NK-92 (cell line): Measurements from ENCODE around the gene KCNH6.

Source experiments
- DNase-seq: peaks from one replicate; lab custom pipeline; 2025; ENCODE audit not compliant: unreplicated experiment; lab: John Stamatoyannopoulos, UW

The KCNH6 gene

DNA sequence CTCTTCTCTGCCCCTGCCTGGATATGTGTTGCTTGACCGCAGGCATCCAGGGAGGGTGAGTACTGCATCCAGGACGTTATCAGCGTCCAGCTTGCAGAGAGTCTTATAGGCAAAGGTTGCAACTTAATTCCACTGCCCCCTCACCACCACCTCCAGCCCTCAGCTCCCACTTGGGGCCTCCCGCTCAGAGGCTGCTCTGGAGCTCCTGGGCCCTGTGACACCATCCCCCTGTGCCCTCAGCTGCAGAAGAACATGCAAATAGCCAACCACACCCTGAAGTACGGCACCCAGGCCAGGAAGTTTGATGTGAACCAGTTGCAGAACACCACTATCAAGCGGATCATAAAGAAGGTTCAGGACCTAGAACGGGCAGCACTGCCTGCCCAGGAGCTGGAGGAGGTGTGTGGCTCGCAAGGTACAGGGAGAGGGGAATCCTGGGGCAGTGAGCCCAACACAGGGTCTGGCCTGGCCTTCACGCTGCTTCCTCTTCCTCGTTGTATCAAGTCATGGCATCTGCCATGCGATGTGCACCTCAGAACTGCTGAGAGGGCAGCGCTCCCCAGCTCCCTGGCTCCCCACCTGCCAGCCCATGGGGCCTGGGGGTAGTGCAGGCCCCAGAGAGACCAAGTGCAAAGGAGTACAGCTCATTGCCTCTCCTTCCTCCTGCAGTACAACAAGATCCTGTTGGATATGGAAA is 36.7 kb upstream of the KCNH6 start:
- DNase-seq: no peak

DNA sequence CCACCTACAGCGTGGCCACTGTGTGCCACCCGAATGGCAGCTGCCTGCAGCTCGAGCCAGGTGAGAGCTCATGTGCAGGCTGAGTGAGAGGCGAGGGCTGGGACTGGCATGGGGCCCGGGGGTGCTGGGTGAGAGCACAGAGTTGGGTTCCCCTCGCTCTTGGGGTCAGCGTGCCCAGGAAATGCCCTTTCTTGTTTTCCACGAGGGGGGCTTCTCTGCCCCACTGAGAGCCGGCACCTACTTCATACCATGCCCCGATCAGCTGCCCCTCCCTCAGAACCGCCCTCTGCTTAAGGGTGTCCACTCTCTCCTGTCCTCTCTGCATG is 36.2 kb upstream of the KCNH6 start:
- DNase-seq: no peak

DNA sequence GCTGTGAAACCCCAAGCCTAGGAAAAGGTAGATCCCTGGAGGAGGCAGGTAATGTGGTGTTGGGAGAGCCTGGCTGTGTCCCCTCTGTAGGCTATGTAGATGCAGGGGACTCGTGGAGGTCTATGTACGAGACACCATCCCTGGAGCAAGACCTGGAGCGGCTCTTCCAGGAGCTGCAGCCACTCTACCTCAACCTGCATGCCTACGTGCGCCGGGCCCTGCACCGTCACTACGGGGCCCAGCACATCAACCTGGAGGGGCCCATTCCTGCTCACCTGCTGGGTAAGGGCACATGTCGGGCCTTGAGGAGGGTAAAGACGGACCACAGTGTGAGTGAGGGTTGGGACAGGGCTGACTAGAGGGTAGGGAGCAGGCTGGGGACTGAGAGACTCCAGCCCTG is 34.3 kb upstream of the KCNH6 start:
- no peak for DNase-seq

DNA sequence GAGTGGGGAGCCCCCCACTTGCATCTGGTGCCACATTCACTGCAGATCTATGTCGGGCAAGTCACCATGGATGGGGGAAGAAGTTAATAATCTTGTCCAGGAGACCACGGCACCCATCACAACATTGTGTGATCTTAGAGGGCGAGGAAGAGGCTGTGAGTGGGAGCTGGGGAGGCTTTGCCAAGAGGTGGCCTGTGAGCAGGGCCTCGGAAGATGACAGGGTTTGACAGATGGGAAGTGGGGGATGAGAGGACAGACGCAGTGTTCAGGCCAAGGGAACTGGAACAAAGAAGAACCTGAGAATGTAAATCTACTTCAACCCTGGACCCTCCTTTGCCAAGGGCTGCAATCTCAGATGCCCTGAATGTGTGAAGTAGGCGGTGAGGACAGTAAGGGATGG is 33.9 kb upstream of the KCNH6 start:
- no peak for DNase-seq

- no peak for DNase-seq
Measured at GRCh38 chr17:63490329-63490728, 32.8 kb upstream of the KCNH6 start.

GRCh38 chr17:63490858-63491400 is 32.2 kb upstream of the KCNH6 start:
- DNase-seq: no peak

DNA sequence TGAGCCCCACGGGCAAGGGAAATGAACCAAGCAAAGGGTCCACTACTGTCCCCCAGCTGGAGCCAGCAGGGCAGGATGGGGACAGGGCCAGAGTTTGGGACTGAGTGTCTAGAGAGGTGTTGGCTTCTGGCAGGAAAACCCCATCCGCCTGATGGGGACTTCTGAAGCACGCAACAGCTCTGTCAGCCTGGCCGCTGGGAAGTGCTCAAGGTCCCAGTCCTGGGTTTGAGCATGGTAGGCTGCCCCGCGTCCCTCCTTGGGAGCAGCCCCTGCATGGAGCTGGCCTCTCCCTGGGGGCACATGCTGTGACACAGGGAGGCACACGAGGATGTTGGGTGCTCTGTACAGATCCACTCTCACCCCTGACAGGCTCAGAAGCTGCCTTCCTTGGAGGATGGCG is 31.7 kb upstream of the KCNH6 start:
- no peak for DNase-seq

GRCh38 chr17:63491977-63492618 is 31.1 kb upstream of the KCNH6 start:
- no peak for DNase-seq

DNA sequence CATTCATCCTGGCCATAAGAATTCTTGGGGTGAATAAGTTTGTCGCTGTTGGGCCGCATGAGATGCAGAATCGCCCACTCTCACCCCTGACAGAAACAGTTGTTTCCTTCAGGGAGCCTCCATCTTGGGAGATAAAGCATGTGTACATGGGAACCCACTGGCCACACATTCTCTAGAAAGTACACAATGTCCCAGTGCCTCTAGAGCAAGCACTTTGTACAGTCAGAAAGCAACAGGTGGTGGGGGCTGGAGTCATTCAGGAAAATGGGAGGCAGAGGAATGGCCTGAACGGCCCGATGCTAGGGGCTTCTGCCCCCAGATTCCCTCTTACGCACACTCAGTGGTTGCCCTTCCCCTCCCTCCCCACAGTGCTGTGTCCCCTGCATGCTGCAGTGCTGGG is 30.2 kb upstream of the KCNH6 start:
- no peak for DNase-seq

DNA sequence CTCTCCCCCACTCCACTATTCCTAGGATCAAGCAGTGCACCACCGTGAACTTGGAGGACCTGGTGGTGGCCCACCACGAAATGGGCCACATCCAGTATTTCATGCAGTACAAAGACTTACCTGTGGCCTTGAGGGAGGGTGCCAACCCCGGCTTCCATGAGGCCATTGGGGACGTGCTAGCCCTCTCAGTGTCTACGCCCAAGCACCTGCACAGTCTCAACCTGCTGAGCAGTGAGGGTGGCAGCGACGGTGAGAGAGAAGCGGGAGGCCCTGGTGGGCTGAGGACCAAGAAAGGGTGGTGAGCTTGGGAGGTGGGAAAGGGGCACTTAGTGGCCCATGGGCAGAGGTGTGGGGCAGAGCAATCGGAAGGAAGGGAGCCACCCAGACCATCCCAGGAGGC is 29.7 kb upstream of the KCNH6 start:
- no peak for DNase-seq

- no peak for DNase-seq
Measured at GRCh38 chr17:63494300-63494928, 28.7 kb upstream of the KCNH6 start.

DNA sequence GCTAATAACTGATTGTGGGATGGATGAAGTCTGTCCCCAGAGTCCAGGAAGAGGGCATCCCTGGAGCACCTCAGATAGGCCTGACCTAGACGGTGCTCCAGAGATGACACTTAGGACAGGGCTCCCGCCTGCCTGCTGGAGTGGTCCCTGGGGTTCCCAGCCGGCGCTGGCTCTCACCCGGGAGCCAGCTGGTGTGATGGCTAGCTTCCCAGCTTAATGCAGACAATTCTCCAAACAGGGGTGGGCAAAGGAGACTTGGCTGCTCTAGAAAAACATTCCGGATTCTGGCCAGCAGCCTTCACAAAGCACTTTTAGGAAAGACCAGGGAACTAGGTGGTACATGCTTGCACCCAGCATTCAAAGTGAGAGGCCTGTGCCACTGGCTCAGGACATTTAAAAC is 27.7 kb upstream of the KCNH6 start:
- no peak for DNase-seq

DNA sequence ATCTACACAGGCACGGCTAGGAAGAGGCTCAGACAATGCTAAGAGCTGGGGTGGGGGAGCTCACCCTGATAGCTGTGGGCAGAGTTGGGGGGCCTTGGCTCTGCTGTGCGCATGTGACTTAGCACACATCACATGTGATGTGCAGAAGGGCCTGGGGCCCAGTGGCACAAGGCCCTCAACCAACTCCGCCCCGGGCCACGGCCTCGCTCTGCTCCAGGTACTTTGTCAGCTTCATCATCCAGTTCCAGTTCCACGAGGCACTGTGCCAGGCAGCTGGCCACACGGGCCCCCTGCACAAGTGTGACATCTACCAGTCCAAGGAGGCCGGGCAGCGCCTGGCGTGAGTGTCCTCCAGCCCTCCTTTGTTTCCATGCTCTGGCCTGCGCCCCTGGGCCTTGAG is 27.0 kb upstream of the KCNH6 start:
- no peak for DNase-seq

GRCh38 chr17:63496663-63497400 is 26.3 kb upstream of the KCNH6 start:
- no peak for DNase-seq

DNA sequence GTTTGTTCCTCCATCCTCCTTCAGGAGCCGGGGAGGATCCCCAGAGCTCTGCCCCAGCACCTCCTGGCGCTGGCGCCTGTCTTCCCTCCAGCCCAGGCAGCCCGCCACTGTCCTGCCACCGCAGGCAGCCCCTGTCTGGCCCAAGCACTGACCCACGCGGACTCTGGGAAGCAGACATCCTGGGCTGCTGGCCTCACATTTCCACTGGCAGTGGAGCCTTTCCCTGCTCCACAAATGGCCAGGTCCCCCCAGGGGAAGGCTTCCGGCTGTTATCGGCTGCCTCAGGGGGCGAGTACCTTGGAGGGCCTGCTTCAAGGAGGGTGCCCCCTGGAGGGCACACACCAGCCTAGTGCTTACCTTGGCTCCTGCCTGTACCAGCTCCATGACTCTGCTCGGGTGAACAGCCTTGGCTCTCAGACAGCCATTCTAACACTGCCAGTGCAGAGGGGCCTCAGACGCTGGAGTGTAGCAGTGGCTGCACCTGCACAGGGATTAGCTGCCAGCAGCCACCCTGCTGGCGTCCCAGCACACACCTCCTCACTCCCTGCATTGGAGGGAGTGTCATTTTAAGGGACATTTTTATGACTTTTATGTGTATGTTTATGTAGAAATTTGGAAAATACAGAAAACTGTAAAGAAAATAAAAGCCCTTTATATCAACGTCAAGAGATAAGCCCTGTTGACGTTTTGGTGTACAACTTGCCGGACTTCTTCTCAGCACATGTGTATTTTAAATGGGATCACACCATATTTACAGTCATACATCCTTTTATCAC is 25.3 kb upstream of the KCNH6 start:
- DNase-seq: no peak

DNA sequence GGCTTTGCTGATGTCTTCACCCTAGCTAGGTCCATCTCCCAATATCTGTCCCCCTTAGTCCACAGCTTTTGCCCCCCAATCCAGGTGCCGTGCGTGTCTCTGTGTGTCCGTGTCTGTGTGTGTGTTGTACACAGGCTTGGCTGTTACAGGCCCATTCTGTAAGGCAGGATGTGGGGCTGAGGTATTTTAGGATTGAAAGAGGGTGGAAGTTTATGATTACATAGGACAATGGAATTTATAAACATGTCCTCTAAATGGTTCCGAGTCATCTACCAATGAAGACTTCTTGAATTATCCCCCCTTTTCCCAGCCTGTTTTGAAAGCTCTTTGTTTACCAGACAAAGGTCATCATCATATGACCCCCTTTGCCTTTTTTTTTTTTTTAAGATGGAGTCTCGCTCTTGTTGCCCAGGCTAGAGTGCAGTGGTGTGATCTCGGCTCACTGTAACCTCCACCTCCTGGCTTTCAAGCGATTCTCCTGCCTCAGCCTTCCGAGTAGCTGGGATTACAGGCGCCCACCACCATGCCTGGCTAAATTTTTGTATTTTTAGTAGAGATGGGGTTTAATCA is 24.4 kb upstream of the KCNH6 start:
- DNase-seq: no peak

DNA sequence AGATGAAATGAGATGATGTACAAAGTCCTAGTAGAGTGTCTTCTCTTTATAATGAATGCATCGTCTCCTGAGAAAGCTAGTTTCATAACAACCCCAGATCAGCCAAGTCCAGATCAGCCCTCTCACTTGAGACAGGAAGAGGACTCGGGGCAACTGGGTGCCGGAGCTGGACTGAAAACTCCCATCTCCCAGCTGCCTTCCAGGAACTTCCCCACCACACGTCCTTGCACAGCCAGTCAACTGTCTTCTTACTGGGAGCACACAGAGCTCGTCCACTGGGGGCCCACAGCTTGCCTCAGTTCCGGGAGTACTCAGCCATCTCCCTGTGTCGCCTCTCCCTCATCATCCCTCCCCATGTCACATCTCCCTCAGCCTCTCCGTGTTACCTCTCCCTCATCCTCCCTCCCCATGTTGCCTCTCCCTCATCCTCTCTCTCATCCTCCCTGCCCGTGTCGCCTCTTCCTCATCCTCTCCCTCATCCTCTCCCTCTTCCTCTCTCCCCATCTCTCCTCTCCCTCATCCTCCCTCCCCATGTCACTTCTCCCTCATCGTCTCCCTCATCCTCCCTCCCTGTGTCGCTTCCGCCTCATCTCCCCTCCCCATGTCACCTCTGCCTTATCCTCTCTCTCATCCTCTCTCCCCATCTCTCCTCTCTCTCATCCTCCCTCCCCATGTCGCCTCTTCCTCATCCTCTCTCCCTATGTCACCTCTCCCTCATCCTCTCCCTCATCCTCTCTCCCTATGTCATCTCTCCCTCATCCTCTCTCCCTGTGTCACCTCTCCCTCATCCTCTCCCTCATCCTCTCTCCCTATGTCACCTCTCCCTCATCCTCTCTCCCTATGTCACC is 22.4 kb upstream of the KCNH6 start:
- DNase-seq: no peak

GRCh38 chr17:63503341-63503705 is 19.8 kb upstream of the KCNH6 start:
- DNase-seq: no peak

DNA sequence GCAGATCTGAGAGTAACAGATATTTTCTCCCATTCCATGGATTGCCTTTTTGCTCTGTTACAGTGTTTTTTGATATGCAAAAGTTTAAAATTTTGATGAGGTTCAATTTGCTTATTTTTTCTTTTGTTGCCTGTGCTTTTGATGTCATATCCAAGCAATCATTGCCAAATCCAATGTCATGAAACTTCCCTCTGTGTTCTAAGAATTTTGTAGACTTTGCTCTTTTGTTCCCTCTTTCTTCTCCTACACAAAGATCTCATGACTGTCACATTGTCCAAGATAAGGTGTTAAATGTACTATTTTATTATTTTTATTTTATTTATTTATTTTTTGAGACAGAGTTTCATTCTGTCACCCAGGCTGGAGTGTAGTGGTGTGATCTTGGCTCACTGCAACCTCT is 18.9 kb upstream of the KCNH6 start:
- DNase-seq: no peak

GRCh38 chr17:63505341-63505740 is 17.8 kb upstream of the KCNH6 start:
- DNase-seq: no peak
